Fibroblast of skin of abdomen (primary cell): ENCODE measurements around the gene PPM1L.
A peak's percentile ranks its signal among the peaks of the same experiment; 100 is the strongest.
"Not testable (repeated sequence)": the region's sequence is repeated elsewhere in the genome, so short reads cannot be mapped to it uniquely, and the experiment has no call there.

Experiments used
- DNase-seq: peaks from one replicate; pipeline ENCODE4 v3.0.0-alpha.2; 2013

PPM1L gene

GRCh38 chr3:160935413-160936095, 179.5 kb downstream of the PPM1L start:
- DNase-seq, result no peak

GRCh38 chr3:160941885-160942494, 186.0 kb downstream of the PPM1L start:
- peak; percentile 59 for DNase-seq

GRCh38 chr3:160943996-160944395, 188.0 kb downstream of the PPM1L start:
- DNase-seq, result no peak

GRCh38 chr3:160945336-160945735, 189.3 kb downstream of the PPM1L start:
- no peak for DNase-seq

- no peak for DNase-seq
Observed at GRCh38 chr3:160948273-160948672, 192.2 kb downstream of the PPM1L start.

GRCh38 chr3:160949460-160949859, 193.4 kb downstream of the PPM1L start:
- DNase-seq, result no peak

GRCh38 chr3:160950542-160950941, 194.5 kb downstream of the PPM1L start:
- no peak for DNase-seq

- no peak for DNase-seq
Observed at GRCh38 chr3:160950954-160951353, 194.9 kb downstream of the PPM1L start.

- no peak for DNase-seq
Observed at GRCh38 chr3:160951642-160952487, 195.8 kb downstream of the PPM1L start.

GRCh38 chr3:160953686-160954085, 197.7 kb downstream of the PPM1L start:
- DNase-seq, result no peak

- no peak for DNase-seq
Observed at GRCh38 chr3:160956785-160957184, 200.8 kb downstream of the PPM1L start.

GRCh38 chr3:160960568-160960967, 204.5 kb downstream of the PPM1L start:
- no peak for DNase-seq

- DNase-seq, result no peak
Observed at GRCh38 chr3:160963949-160964348, 207.9 kb downstream of the PPM1L start.

- DNase-seq, result peak; percentile 33
Observed at GRCh38 chr3:160968761-160969160, 212.7 kb downstream of the PPM1L start.

GRCh38 chr3:160973067-160973809, 217.2 kb downstream of the PPM1L start:
- no peak for DNase-seq

GRCh38 chr3:160977773-160978172, 221.7 kb downstream of the PPM1L start:
- DNase-seq, result no peak

GRCh38 chr3:160980740-160981139, 224.7 kb downstream of the PPM1L start:
- no peak for DNase-seq

- DNase-seq, result no peak
Observed at GRCh38 chr3:160981217-160981938, 225.3 kb downstream of the PPM1L start.

GRCh38 chr3:160982491-160982890, 226.5 kb downstream of the PPM1L start:
- DNase-seq, result no peak

- DNase-seq, result not testable (repeated sequence)
Observed at GRCh38 chr3:160983900-160984299, 227.9 kb downstream of the PPM1L start.

GRCh38 chr3:160986069-160986468, 230.0 kb downstream of the PPM1L start:
- DNase-seq, result no peak
